ENCODE measurements around the gene CPM. TPM values are rescaled to one million over a fixed set of nuclear protein-coding genes. Genes with fewer than 3 reads are reported as not detected.
"Not testable (repeated sequence)": the region's sequence is repeated elsewhere in the genome, so short reads cannot be mapped to it uniquely, and the experiment has no call there.

The CPM gene
- total RNA-seq, 1 donor from 2014 or later, result 32.5 TPM

- ATAC-seq, result no peak
- intact Hi-C loops (cut with DNase I), result no loop called here
Observed at GRCh38 chr12:68842123-68842522, 90.8 kb downstream of the CPM start.

GRCh38 chr12:68841717-68842116, 91.3 kb downstream of the CPM start:
- intact Hi-C loops (cut with DNase I), result no loop called here
- no peak for ATAC-seq

More at GRCh38 chr12:68842123-68842522, 90.8 kb downstream of the CPM start:
- DNase-seq (ENCODE audit: low spot score), result no peak

DNA sequence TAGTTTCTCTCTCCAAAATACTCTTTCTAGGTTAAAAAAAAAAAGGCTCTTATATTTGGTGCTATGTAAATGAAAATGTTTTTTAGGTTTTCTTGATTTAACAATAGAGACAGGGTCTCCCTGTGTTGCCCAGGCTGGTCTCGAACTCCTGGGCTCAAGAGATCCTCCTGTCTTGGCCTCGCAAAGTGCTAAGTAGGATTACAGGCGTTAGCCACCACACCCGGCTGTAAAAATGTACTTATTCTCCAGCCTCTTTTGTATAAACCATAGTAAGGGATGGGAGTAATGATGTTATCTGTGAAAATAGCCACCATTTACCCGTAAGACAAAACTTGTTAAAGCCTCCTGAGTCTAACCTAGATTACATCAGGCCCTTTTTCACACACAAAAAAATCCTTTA, 91.8 kb downstream of the CPM start:
- DNase-seq (ENCODE audit: low spot score); intact Hi-C loops (cut with DNase I); ATAC-seq: not testable (repeated sequence)

More at GRCh38 chr12:68841717-68842116, 91.3 kb downstream of the CPM start:
- DNase-seq (ENCODE audit: low spot score), result no peak

GRCh38 chr12:68839183-68840147, 93.5 kb downstream of the CPM start:
- intact Hi-C loops (cut with DNase I), result no loop called here
- no peak for DNase-seq (ENCODE audit: low spot score)
- ATAC-seq, result no peak

- DNase-seq (ENCODE audit: low spot score), result no peak
- intact Hi-C loops (cut with DNase I), result no loop called here
- no peak for ATAC-seq
Observed at GRCh38 chr12:68838046-68838886, 94.7 kb downstream of the CPM start.

- intact Hi-C loops (cut with DNase I), result no loop called here
- ATAC-seq (no peak), DNase-seq (ENCODE audit: low spot score) (no peak)
Observed at GRCh38 chr12:68837215-68837614, 95.8 kb downstream of the CPM start.

DNA sequence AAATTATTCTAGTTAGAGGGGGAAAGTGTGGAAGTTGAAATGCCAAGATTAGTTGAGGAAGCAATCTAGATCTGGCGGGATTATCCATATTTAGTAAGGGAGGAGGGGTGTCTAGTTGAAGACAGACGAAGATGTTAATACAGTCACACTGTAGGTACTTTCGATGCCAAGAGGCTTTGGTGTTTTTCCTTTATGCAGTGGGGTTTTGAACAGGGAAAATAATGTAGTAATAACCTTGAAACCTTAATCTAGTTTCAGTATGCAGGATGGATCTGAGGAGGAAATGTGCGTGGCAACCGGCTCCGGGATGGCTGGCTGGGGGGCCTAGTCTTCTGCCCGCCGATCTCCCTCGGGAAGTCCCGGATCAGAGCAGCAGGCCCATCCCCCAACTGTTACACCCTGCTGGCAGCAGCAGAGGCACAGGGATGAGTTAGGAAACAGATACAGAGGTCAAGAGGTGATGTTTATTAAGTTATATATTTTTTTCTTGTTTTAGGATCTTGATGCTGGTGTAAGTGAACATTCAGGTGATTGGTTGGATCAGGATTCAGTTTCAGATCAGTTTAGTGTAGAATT, 97.5 kb downstream of the CPM start:
- ATAC-seq, result no peak
- intact Hi-C loops (cut with DNase I), result no loop called here
- DNase-seq (ENCODE audit: low spot score), result no peak

- no peak for DNase-seq (ENCODE audit: low spot score)
- ATAC-seq, result no peak
- intact Hi-C loops (cut with DNase I), result no loop called here
Observed at GRCh38 chr12:68833508-68833907, 99.5 kb downstream of the CPM start.

- DNase-seq (ENCODE audit: low spot score) (no peak), ATAC-seq (no peak)
- intact Hi-C loops (cut with DNase I), result no loop called here
Observed at GRCh38 chr12:68832504-68832867, 100.5 kb downstream of the CPM start.

DNA sequence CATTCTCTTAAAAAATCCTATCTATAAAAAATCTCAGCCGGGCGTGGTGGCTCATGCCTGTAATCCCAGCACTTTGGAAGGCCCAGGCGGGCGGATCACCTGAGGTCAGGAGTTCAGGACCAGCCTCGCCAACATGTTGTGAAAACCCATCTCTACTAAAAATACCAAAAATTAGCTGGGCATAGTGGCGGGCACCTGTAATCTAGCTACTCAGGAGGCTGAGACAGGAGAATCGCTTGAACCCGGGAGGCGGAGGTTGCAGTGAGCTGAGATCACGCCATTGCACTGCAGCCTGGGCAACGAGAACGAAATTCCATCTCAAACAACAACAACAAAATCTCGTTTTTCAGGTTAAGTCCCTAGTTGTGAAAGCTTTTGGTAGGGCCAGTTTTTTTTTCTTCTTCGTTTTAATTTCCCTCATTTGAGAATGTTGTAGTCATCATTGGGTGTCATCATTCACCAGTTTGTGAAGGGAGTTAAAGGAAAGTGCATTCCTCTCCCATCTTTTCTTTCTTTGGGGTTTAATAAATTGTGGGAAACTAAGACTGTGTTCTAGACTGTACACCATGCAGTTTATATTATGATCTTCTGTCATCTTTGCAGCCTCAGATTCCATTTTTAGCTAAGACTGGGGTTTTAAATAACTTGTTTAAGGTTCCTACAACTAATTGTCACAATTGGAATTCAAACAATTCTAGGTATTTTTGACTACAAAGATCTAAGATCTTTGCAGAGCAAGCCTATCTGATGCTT, 101.0 kb downstream of the CPM start:
- no peak for DNase-seq (ENCODE audit: low spot score)
- no peak for ATAC-seq
- intact Hi-C loops (cut with DNase I), result no loop called here

DNA sequence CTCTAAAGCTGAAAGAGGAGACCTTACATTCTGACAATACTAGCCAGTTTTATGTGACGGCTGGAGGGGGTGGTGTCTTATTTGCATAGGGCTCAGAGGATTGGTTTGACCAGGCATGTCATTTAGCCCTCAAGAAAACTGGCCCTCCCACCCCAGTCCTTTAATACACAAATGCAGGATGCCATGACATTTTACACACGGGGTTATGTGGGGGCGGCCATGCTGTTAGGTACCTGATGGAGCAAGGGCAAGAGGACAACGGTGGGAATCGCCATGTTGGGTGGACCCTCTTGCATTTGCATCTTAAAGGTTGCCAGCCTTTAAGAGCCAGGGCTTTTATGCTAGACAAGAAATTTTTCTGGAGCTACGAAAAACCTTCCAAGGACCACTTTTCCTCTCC, 101.7 kb downstream of the CPM start:
- DNase-seq (ENCODE audit: low spot score), result no peak
- intact Hi-C loops (cut with DNase I), result no loop called here
- no peak for ATAC-seq

GRCh38 chr12:68828672-68829068, 104.3 kb downstream of the CPM start:
- intact Hi-C loops (cut with DNase I), result no loop called here
- ATAC-seq (no peak), DNase-seq (ENCODE audit: low spot score) (no peak)

GRCh38 chr12:68827895-68828671, 104.9 kb downstream of the CPM start:
- ATAC-seq, result no peak
- intact Hi-C loops (cut with DNase I), result no loop called here

GRCh38 chr12:68825569-68826217, 107.3 kb downstream of the CPM start:
- intact Hi-C loops (cut with DNase I), result no loop called here
- DNase-seq (ENCODE audit: low spot score), result no peak
- no peak for ATAC-seq

More at GRCh38 chr12:68827895-68828671, 104.9 kb downstream of the CPM start:
- no peak for DNase-seq (ENCODE audit: low spot score)

GRCh38 chr12:68824597-68825250, 108.2 kb downstream of the CPM start:
- intact Hi-C loops (cut with DNase I), result no loop called here
- DNase-seq (ENCODE audit: low spot score) (no peak), ATAC-seq (no peak)

GRCh38 chr12:68824131-68824530, 108.8 kb downstream of the CPM start:
- DNase-seq (ENCODE audit: low spot score) (no peak), ATAC-seq (no peak)
- intact Hi-C loops (cut with DNase I), result no loop called here

- DNase-seq (ENCODE audit: low spot score) (no peak), ATAC-seq (no peak)
- intact Hi-C loops (cut with DNase I), result no loop called here
Observed at GRCh38 chr12:68823696-68824095, 109.3 kb downstream of the CPM start.

All from sciatic nerve (tissue), 2 donors.